Fibroblast of lung (primary cell): ENCODE data around the gene ATXN2. TPM values are rescaled to one million over a fixed set of nuclear protein-coding genes. Genes with fewer than 3 reads are reported as not detected.
"Not testable (repeated sequence)": the region's sequence is repeated elsewhere in the genome, so short reads cannot be mapped to it uniquely, and the experiment has no call there.

Experiments
- DNase-seq, 2 donors: peaks; one replicate each; pipeline versions ENCODE4 v3.0.0 to v3.0.0-alpha.2; 2010; ENCODE audit warnings: low read depth in 2 of 2
- H2AFZ ChIP-seq: 2 replicates; pipeline ENCODE4 v1.5.1; 2012; ENCODE audit warnings: low read length, control low read depth, inconsistent platforms
- H3K27ac ChIP-seq: 2 replicates; pipeline ENCODE4 v1.5.1; 2011; ENCODE audit warnings: low read length, control low read depth; ENCODE audit not compliant: insufficient read depth
- H3K27me3 ChIP-seq: 2 replicates; pipeline ENCODE4 v1.5.1; 2011; ENCODE audit warnings: mild to moderate bottlenecking, low read length; ENCODE audit not compliant: control insufficient read depth, insufficient read depth
- H3K36me3 ChIP-seq: 2 replicates; pipeline ENCODE4 v1.5.1; 2011; ENCODE audit warnings: low read length; ENCODE audit not compliant: control insufficient read depth, insufficient read depth
- H3K4me1 ChIP-seq: 2 replicates; pipeline ENCODE4 v1.5.1; 2011; ENCODE audit warnings: low read length; ENCODE audit not compliant: control insufficient read depth, insufficient read depth; ENCODE audit errors: extremely low read depth
- H3K4me2 ChIP-seq: 2 replicates; pipeline ENCODE4 v1.5.1; 2011; ENCODE audit warnings: low read length, control low read depth; ENCODE audit not compliant: insufficient read depth; ENCODE audit errors: extremely low read depth
- H3K4me3 ChIP-seq, 4 experiments: fragments of 200-600 bp in 1 of 4; sonication (generic) in 1 of 4; replicated peaks in 1 of 4; 2 replicates each; pipeline ENCODE4 v1.5.1; 2011 to 2016; ENCODE audit warnings: low read length in 4 of 4, low read depth in 3 of 4, mild to moderate bottlenecking in 3 of 4, control low read depth in 2 of 4, inconsistent platforms in 1 of 4, mixed read lengths in 1 of 4; ENCODE audit not compliant: insufficient read depth in 1 of 4; ENCODE audit errors: control extremely low read depth in 1 of 4
- H3K79me2 ChIP-seq: 2 replicates; pipeline ENCODE4 v1.5.1; 2012; ENCODE audit warnings: mild to moderate bottlenecking, low read length, inconsistent platforms; ENCODE audit not compliant: control insufficient read depth, insufficient read depth
- H3K9ac ChIP-seq: 2 replicates; pipeline ENCODE4 v1.5.1; 2011; ENCODE audit warnings: mild to moderate bottlenecking, low read length, control low read depth; ENCODE audit not compliant: insufficient read depth
- H3K9me3 ChIP-seq: 2 replicates; pipeline ENCODE4 v1.5.1; 2012; ENCODE audit warnings: low read depth, low read length; ENCODE audit not compliant: control insufficient read depth, insufficient read depth
- H4K20me1 ChIP-seq: 2 replicates; pipeline ENCODE4 v1.5.1; 2011; ENCODE audit warnings: low read length; ENCODE audit not compliant: control insufficient read depth, insufficient read depth; ENCODE audit errors: extremely low read depth
- CTCF ChIP-seq, 2 donors: IDR thresholded peaks in 1 of 2; conservative IDR thresholded peaks in 1 of 2; 1 replicate in 1 of 2; 2 replicates in 1 of 2; pipeline ENCODE4 v1.5.1; 2011 to 2012; ENCODE audit warnings: low read length in 2 of 2, control low read depth in 1 of 2, inconsistent platforms in 1 of 2, low read depth in 1 of 2, mild to moderate bottlenecking in 1 of 2
- EZH2 ChIP-seq: IDR thresholded peaks from 2 replicates; pipeline ENCODE4 v1.5.1; 2012; ENCODE audit warnings: low read length, control low read depth, mild to moderate bottlenecking; ENCODE audit errors: missing control alignments
- polyA plus RNA-seq, 2 donors: library from polyadenylated mRNA; depleted of rRNA in 1 of 2; stranded (reverse) in 1 of 2; unstranded in 1 of 2; fragments of >200 nt; gene quantifications; 2 replicates each; pipeline ENCODE4 v1.2.1, GENCODE V29; 2011 to 2012; ENCODE audit warnings: missing spikeins in 1 of 2
- total RNA-seq: library from RNA; depleted of rRNA; stranded (reverse); fragments of >200 nt; gene quantifications from 2 replicates; pipeline ENCODE4 v1.2.1, GENCODE V29; 2014

The ATXN2 gene
- total and polyA plus RNA-seq, 2 donors (not counting 1 experiment from before 2014, with no cell fraction given): 25.9 to 31.2 TPM

- Histone ChIP-seq H3K4me1 (no peaks in the 10 kb centered on the region), H3K27ac (no peak overlapping the region), H3K79me2 (no peaks in the 10 kb centered on the region), H3K9me3 (no peaks in the 10 kb centered on the region), H4K20me1 (no peaks in the 10 kb centered on the region), H3K4me3 (no peak overlapping the region), H3K27me3 (no peaks in the 10 kb centered on the region), H3K9ac (no peak overlapping the region), H2AFZ (no peak overlapping the region), H3K36me3 (no peaks in the 10 kb centered on the region), H3K4me2 (no peak overlapping the region)
- no peak for DNase-seq
- TF ChIP-seq CTCF (conservative IDR thresholded peaks at IDR 0.05 in 1 of 2, IDR thresholded peaks at IDR 0.05 in 1 of 2; ENCODE audit: low read depth in 1 of 2, low read length in 2 of 2) (no peak), EZH2 (no peak)
These were observed 27.1 kb upstream of the ATXN2 start for GRCh38 chr12:111626230-111626629.

DNA sequence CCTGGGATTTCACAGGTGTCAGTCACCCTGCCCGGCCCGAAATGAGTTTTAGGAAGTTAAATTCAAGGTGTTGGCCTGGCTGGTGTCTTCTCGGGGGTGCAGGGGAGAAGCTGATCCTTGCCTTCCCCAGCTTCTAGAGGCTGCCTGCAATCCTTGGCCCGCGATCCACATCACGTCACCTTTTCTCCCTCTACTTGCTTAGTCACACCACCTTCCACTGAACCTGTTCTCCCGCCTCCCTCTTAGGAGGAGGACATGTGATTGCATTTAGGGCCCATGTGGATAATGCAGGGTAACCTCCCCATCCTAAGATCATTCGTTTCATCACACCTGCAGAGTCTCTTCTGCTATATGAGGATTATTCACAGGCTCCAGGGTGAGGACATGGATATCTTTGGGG is 25.4 kb upstream of the ATXN2 start:
- no peaks in the 10 kb centered on the region for H3K4me1 ChIP-seq
- no peak overlapping the region for H3K9ac ChIP-seq
- H3K27ac ChIP-seq: no peak overlapping the region
- no peak overlapping the region for H3K4me2 ChIP-seq
- no peak for TF ChIP-seq CTCF (conservative IDR thresholded peaks at IDR 0.05 in 1 of 2, IDR thresholded peaks at IDR 0.05 in 1 of 2; ENCODE audit: low read depth in 1 of 2, low read length in 2 of 2)
- no peak for TF ChIP-seq EZH2
- no peaks in the 10 kb centered on the region for H3K36me3 ChIP-seq
- H4K20me1 ChIP-seq: no peaks in the 10 kb centered on the region
- no peaks in the 10 kb centered on the region for H3K27me3 ChIP-seq
- H2AFZ ChIP-seq: no peak overlapping the region
- no peak overlapping the region for H3K4me3 ChIP-seq
- no peak for DNase-seq
- H3K9me3 ChIP-seq: no peaks in the 10 kb centered on the region
- H3K79me2 ChIP-seq: no peaks in the 10 kb centered on the region

DNA sequence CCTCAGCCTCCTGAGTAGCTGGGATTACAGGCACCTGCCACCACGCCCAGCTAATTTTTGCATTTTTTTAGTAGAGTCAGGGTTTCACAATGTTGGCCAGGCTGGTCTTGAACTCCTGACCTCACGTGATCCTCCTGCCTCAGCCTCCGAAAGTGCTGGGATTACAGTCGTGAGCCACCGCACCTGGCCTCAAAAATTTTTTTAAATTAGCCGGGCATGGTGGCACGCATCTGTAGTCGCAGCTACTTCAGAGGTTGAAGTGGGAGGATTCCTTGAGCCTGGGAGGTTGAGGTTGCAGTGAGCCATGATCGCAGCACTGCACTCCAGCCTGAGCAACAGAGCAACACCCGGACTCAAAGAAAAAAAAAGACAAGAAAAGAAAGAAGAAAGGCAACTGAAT is 18.7 kb upstream of the ATXN2 start:
- H3K9me3 ChIP-seq, H2AFZ ChIP-seq, H3K9ac ChIP-seq, H3K27me3 ChIP-seq, H3K27ac ChIP-seq, DNase-seq, H3K36me3 ChIP-seq, H3K4me2 ChIP-seq, H3K79me2 ChIP-seq, H3K4me3 ChIP-seq, H3K4me1 ChIP-seq, H4K20me1 ChIP-seq: not testable (repeated sequence)
